Liver (tissue), 9 donors: Measurements from ENCODE around the gene TACR1. TPM values are rescaled to one million over a fixed set of nuclear protein-coding genes. Genes with fewer than 3 reads are reported as not detected.

Experiments
- DNase-seq: peaks from one replicate; pipeline ENCODE4 v3.0.0-alpha.2; 2017; ENCODE audit warnings: low spot score
- H3K27ac ChIP-seq, 2 donors: one replicate each; pipeline ENCODE4 v1.7.0; 2013; ENCODE audit warnings: inconsistent platforms in 2 of 2, low read length in 2 of 2, control low read depth in 1 of 2, low read depth in 1 of 2, mild to moderate bottlenecking in 1 of 2
- H3K27me3 ChIP-seq, 4 donors: one replicate each; pipeline versions ENCODE4 v1.6.1 to v1.7.0; 2013; ENCODE audit warnings: low read length in 3 of 4, inconsistent platforms in 1 of 4, mild to moderate bottlenecking in 1 of 4, moderate library complexity in 1 of 4; ENCODE audit not compliant: control insufficient read depth in 4 of 4, insufficient read depth in 4 of 4
- H3K36me3 ChIP-seq, 4 donors: one replicate each; pipeline versions ENCODE4 v1.6.1 to v1.7.0; 2013; ENCODE audit warnings: low read length in 3 of 4, mild to moderate bottlenecking in 3 of 4, low read depth in 1 of 4, moderate library complexity in 1 of 4; ENCODE audit not compliant: control insufficient read depth in 4 of 4, insufficient read depth in 3 of 4
- H3K4me1 ChIP-seq, 4 donors: one replicate each; pipeline versions ENCODE4 v1.6.1 to v1.7.0; 2013; ENCODE audit warnings: low read length in 3 of 4, mild to moderate bottlenecking in 3 of 4, moderate library complexity in 1 of 4; ENCODE audit not compliant: control insufficient read depth in 4 of 4, insufficient read depth in 4 of 4
- H3K4me3 ChIP-seq, 3 donors: one replicate each; pipeline versions ENCODE4 v1.6.1 to v1.7.0; 2013; ENCODE audit warnings: low read length in 3 of 3, control low read depth in 1 of 3, low read depth in 1 of 3, mild to moderate bottlenecking in 1 of 3
- H3K9ac ChIP-seq, 2 donors: one replicate each; pipeline ENCODE4 v1.7.0; 2013; ENCODE audit warnings: low read length in 2 of 2, mild to moderate bottlenecking in 2 of 2, moderate library complexity in 2 of 2, control low read depth in 1 of 2, low read depth in 1 of 2
- H3K9me3 ChIP-seq, 4 donors: one replicate each; pipeline versions ENCODE4 v1.6.1 to v1.7.0; 2013; ENCODE audit warnings: low read length in 3 of 4; ENCODE audit not compliant: control insufficient read depth in 4 of 4
- EGR1 ChIP-seq, 2 donors: IDR thresholded peaks; 2 replicates each; pipeline ENCODE4 v1.6.1; 2016 to 2018; ENCODE audit warnings: antibody characterized with exemption in 2 of 2, low read depth in 2 of 2
- FOXA1 ChIP-seq: IDR thresholded peaks from 2 replicates; pipeline ENCODE4 v1.6.1; 2016; ENCODE audit warnings: antibody characterized with exemption
- FOXA2 ChIP-seq: IDR thresholded peaks from 2 replicates; pipeline ENCODE4 v1.6.1; 2016; ENCODE audit warnings: antibody characterized with exemption
- HNF4A ChIP-seq, 2 donors: conservative IDR thresholded peaks; 2 replicates each; pipeline ENCODE4 v1.6.1; 2016; ENCODE audit warnings: antibody characterized with exemption in 2 of 2, mild to moderate bottlenecking in 2 of 2
- HNF4G ChIP-seq: IDR thresholded peaks from 2 replicates; pipeline ENCODE4 v1.6.1; 2016; ENCODE audit warnings: antibody characterized with exemption
- NR2F2 ChIP-seq: IDR thresholded peaks from 2 replicates; pipeline ENCODE4 v1.6.1; 2016; ENCODE audit warnings: antibody characterized with exemption
- RAD21 ChIP-seq, 2 donors: IDR thresholded peaks; 2 replicates each; pipeline ENCODE4 v1.6.1; 2016; ENCODE audit warnings: antibody characterized with exemption in 2 of 2, mild to moderate bottlenecking in 2 of 2
- RXRA ChIP-seq, 2 donors: IDR thresholded peaks; 2 replicates each; pipeline ENCODE4 v1.6.1; 2017 to 2018; ENCODE audit warnings: antibody characterized with exemption in 2 of 2, mild to moderate bottlenecking in 1 of 2
- TAF1 ChIP-seq: conservative IDR thresholded peaks from 2 replicates; pipeline ENCODE4 v1.6.1; 2016; ENCODE audit warnings: antibody characterized with exemption, mild to moderate bottlenecking
- YY1 ChIP-seq: IDR thresholded peaks from 2 replicates; pipeline ENCODE4 v1.6.1; 2016; ENCODE audit warnings: antibody characterized with exemption, mild to moderate bottlenecking
- WGBS: extraction: QIAGEN DNeasy Blood & Tissue Kit; methylation state at CpG from one replicate; pipeline ENCODE4 v1.1.7; 2013; 5-methylcytosine and 5-hydroxymethylcytosine counted together
- polyA plus RNA-seq, 2 donors: library from polyadenylated mRNA; stranded (reverse) in 1 of 2; unstranded in 1 of 2; fragments of 200-250 nt in 1 of 2; fragments of >200 nt in 1 of 2; fragmentation: Nextera tagmentation in 1 of 2; extraction: Ambion mirVana in 1 of 2; gene quantifications; one replicate each; pipeline versions ENCODE4 v1.2.1 to v1.2.3, GENCODE V29; 2013 to 2015
- total RNA-seq, 2 donors: library from RNA; depleted of rRNA; stranded (reverse); fragments of >200 nt; gene quantifications; one replicate each; pipeline ENCODE4 v1.2.3, GENCODE V29; 2014
- TF ChIP-seq, protein P1 (sequence below): fragments of 150-350 bp; IDR thresholded peaks from 2 replicates; pipeline ENCODE4 v1.5.1; 2017; ENCODE audit warnings: improper control_type of control experiment, low read depth, low read length; ENCODE audit not compliant: missing input control
- TF ChIP-seq, protein P2 (sequence below): IDR thresholded peaks from 2 replicates; pipeline ENCODE4 v1.6.1; 2016; ENCODE audit warnings: antibody characterized with exemption
- TF ChIP-seq, protein P3 (sequence below): IDR thresholded peaks from 2 replicates; pipeline ENCODE4 v1.6.1; 2016; ENCODE audit warnings: antibody characterized with exemption
- donor health status: healthy.
- donor health status: healthy.
- donor health status: healthy.
- donor health status: healthy.
- donor health status: healthy.

TACR1 gene
- total and polyA plus RNA-seq, 4 donors: 0.02 to 0.84 (median 0.14) TPM; not detected in 1

DNA sequence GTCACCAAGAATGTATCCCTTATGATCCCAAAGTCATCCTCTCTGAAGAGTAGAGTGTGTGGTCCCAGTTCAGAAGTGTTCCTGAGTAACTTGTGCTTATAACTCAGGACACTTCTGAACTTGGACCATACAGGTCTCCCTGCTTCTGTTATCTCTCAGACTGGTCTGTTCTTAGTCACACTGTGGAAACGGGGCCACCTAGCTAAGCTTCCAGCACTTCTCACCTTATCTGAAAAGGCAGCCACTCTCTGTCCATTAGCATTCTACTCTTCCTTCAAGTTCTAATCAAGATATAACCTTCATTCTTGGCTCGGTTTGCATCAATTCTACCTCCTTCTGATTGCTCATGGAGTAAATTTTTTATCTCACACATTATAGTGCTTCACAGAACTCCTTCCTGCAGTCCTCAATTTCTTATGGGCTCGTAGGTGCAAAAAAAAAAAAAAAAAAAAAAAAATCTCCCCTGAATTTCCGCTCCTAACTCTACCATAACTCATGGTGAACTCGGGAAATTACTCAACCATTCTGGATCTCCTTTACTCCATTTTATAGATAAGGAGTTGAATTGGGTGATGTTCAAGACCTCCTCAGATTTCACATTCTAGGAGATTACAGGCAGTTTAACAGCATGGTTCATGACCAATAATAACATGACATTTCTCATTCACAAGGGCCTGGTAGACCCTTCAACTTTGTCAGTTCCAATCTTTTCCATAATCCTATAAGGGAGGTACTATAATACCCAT is 108.4 kb downstream of the TACR1 start:
- no peak for DNase-seq
- TF ChIP-seq RAD21 (IDR thresholded peaks at IDR 0.05): no peak
- no peak for TF ChIP-seq FOXA2
- no peak for TF ChIP-seq YY1
- H3K27ac ChIP-seq: no peak overlapping the region
- no peaks in the 10 kb centered on the region for H3K36me3 ChIP-seq
- no peak overlapping the region for H3K9ac ChIP-seq
- 89% methylated on average over 5 of the region's 5 CpGs for WGBS
- no peaks in the 10 kb centered on the region for H3K9me3 ChIP-seq
- H3K4me1 ChIP-seq: no peaks in the 10 kb centered on the region
- H3K4me3 ChIP-seq: no peak overlapping the region
- H3K27me3 ChIP-seq: no peaks in the 10 kb centered on the region

DNA sequence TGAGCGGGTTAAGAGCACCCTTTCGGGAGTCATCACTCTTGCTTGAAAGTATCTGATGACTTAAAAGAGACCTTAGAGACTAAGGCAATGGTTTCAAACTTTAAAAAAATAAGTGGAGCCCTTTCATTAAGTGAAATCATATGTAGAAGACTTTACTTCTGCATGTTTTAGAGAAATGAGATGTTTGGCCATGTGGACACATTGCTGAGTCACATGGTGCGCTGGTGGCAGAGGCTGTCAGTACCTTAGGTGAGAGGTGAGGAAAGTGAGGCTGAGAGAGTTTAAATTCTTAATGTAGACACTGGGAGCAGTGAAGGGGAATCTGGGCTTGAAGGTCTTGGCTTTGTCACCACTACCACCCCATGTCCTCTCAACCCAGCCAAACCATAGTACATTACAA is 109.8 kb downstream of the TACR1 start:
- Histone ChIP-seq H3K27ac (no peak overlapping the region), H3K4me1 (no peaks in the 10 kb centered on the region), H3K9ac (no peak overlapping the region), H3K9me3 (peaks cover 0 to 1% (median 0%) of the 10 kb centered on the region in 4 donors), H3K4me3 (no peak overlapping the region), H3K27me3 (no peaks in the 10 kb centered on the region), H3K36me3 (no peaks in the 10 kb centered on the region)
- TF ChIP-seq HNF4G (no peak), FOXA1 (no peak), HNF4A (conservative IDR thresholded peaks at IDR 0.05) (no peak), RXRA (IDR thresholded peaks at IDR 0.05) (no peak), TAF1 (no peak), EGR1 (IDR thresholded peaks at IDR 0.05; ENCODE audit: low read depth in 2 of 2) (no peak), RAD21 (IDR thresholded peaks at IDR 0.05) (no peak)
- TF ChIP-seq, protein P1, sequence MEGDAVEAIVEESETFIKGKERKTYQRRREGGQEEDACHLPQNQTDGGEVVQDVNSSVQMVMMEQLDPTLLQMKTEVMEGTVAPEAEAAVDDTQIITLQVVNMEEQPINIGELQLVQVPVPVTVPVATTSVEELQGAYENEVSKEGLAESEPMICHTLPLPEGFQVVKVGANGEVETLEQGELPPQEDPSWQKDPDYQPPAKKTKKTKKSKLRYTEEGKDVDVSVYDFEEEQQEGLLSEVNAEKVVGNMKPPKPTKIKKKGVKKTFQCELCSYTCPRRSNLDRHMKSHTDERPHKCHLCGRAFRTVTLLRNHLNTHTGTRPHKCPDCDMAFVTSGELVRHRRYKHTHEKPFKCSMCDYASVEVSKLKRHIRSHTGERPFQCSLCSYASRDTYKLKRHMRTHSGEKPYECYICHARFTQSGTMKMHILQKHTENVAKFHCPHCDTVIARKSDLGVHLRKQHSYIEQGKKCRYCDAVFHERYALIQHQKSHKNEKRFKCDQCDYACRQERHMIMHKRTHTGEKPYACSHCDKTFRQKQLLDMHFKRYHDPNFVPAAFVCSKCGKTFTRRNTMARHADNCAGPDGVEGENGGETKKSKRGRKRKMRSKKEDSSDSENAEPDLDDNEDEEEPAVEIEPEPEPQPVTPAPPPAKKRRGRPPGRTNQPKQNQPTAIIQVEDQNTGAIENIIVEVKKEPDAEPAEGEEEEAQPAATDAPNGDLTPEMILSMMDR: no peak
- 96% methylated on average over 3 of the region's 3 CpGs for WGBS
- DNase-seq: no peak

DNA sequence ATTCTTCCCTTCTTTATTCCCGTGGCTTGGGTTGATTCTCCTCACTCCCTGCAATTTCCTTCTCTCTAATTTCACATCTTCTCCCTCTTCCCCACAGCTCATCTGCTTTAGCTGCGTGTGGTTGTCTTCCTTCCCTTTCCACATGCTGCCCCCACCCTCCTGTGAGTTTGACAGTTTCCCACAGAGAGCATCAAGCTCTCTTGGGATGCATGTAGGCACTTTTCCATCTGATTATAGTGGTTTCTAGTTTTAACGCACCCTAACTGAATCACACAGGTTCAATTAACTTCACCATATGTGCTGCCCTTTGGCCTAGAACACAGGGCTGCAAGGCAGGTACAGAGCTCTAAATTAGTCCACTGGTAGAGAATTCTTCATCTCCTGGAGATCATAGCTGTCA is 110.5 kb downstream of the TACR1 start:
- peaks cover 0 to 1% (median 0%) of the 10 kb centered on the region in 4 donors for H3K9me3 ChIP-seq
- H3K9ac ChIP-seq: no peak overlapping the region
- no peaks in the 10 kb centered on the region for H3K4me1 ChIP-seq
- TF ChIP-seq, protein P2, sequence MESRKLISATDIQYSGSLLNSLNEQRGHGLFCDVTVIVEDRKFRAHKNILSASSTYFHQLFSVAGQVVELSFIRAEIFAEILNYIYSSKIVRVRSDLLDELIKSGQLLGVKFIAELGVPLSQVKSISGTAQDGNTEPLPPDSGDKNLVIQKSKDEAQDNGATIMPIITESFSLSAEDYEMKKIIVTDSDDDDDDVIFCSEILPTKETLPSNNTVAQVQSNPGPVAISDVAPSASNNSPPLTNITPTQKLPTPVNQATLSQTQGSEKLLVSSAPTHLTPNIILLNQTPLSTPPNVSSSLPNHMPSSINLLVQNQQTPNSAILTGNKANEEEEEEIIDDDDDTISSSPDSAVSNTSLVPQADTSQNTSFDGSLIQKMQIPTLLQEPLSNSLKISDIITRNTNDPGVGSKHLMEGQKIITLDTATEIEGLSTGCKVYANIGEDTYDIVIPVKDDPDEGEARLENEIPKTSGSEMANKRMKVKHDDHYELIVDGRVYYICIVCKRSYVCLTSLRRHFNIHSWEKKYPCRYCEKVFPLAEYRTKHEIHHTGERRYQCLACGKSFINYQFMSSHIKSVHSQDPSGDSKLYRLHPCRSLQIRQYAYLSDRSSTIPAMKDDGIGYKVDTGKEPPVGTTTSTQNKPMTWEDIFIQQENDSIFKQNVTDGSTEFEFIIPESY: no peak
- no peak for TF ChIP-seq NR2F2
- no peak for TF ChIP-seq RAD21 (IDR thresholded peaks at IDR 0.05)
- no peak for TF ChIP-seq YY1
- TF ChIP-seq, protein P1: no peak
- TF ChIP-seq FOXA1: no peak
- TF ChIP-seq, protein P3, sequence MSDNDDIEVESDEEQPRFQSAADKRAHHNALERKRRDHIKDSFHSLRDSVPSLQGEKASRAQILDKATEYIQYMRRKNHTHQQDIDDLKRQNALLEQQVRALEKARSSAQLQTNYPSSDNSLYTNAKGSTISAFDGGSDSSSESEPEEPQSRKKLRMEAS: no peak
- H3K27ac ChIP-seq: no peak overlapping the region
- H3K4me3 ChIP-seq: no peak overlapping the region
- WGBS: 84% methylated on average over 3 of the region's 3 CpGs
- no peaks in the 10 kb centered on the region for H3K36me3 ChIP-seq
- DNase-seq: no peak
- no peaks in the 10 kb centered on the region for H3K27me3 ChIP-seq
